SHP77 (cell line): ENCODE measurements around the gene FAM171A2.
A peak's percentile ranks its signal among the peaks of the same experiment; 100 is the strongest.
"Not testable (repeated sequence)": the region's sequence is repeated elsewhere in the genome, so short reads cannot be mapped to it uniquely, and the experiment has no call there.

ENCODE experiments used
- DNase-seq, 2 experiments: peaks; one replicate each; lab custom pipeline; 2025; lab: John Stamatoyannopoulos, UW

The FAM171A2 gene

DNA sequence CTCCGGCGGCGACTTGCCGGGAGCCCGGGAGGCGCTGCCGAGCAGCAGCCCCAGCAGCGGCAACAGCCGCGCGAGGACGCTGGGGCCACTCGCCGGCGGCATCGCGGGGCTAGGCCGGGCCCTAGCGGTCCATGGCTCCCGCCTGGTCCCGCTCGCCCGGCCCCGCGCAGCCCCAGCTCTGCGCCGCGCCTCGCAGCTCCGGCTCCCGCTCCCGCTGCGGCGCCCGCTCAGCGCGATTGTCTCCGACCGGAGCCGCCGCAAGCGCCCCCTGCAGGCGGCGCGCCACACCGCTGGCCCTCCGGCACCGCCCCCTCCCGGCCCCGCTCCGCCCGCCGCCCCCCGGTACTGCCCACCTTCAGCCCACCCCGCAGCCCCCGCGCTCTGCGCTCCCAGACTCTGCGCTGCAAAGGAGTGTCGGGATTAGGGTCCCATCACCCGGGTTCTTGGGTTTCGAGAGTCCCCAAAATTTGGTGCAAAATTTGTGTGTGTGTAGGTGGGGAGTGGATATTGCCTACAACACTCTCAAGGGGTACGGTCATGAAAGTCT lies at the start of gene FAM171A2:
Gene FAM171A2, minus strand, starts transcription at position 241 of the 547 bp plus-strand sequence. Its CDS starts 139 bp downstream, at position 102.
- DNase-seq: peak; percentile 41 to 74

DNA sequence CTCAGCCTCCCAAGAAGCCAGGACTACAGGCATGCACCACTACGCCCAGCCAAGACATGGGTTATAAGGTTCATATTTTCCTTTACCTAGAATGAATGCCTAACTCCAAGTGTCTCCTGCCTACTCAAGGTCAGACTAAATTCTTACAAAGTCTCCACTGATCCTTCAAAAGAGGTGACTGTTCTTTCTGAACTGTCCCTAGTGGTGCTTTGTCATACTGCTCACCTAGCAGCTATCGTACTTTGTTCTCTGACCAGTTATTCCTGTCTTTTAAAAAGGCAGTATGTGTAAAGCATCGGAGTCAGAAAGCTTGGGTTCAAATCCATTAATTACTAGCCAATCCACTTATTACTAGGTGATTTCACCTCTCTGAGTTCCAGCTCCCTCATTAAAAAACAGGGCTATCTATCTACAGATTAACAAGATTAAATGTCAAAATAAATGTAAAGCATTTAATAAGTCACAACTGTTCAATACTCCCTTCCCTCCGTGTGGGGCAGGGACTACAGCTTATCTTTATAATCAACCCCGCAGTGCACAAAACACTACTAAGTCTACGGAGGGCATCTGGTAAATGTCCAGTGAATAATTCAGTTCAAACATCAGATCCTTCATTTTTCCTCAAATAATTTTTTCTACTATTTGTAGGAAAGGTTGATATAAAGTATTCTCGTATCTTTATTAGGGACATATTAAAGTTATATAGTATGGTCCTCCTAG lies 45.8 kb upstream of the FAM171A2 start:
- no peak for DNase-seq

DNA sequence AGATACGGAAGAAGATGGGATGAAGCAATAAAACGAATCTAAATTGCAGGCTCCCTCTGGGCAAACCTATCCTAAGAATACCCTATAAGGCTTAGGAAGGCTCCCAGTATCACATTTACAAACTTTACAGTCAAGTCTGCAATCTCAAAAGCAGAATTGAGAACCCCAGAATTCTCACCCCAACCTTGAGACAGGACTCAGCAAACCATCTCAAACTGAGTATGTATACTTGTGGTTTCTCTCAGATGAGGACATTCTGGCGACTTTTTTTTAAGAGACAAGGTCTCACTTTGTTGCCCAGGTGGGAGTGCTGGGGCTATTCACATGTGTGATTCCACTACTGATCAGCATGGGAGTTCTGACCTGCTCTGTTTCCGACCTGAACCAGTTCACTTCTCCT lies 45.1 kb upstream of the FAM171A2 start:
- DNase-seq: no peak

DNA sequence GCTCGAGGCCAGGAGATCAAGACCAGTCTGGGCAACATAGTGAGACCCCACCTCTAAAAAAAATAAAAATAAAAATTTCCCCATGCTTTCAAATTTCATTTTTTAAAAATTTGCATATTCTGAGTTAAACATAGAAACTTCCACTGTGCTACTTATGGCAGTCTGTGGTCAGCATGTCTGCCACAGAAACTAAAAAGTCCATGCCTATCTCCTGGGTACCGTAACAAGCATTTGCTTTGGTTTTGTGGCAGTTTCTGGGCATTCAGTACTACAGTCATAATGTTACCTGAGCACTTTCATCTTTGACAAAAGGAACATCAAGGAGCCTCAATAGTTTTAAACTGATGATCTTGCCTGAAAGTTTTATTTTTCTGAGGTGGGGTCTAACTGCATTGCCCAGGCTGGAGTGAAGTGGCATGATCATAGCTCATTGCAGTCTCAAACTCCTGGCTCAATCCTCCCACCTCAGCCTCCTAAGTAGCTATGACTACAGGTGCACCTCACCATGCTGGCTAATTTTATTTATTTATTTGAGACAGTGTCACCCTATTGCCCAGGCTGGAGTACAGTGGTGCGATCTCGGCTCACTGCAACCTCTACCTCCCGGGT lies 39.0 kb upstream of the FAM171A2 start:
- DNase-seq: no peak

DNA sequence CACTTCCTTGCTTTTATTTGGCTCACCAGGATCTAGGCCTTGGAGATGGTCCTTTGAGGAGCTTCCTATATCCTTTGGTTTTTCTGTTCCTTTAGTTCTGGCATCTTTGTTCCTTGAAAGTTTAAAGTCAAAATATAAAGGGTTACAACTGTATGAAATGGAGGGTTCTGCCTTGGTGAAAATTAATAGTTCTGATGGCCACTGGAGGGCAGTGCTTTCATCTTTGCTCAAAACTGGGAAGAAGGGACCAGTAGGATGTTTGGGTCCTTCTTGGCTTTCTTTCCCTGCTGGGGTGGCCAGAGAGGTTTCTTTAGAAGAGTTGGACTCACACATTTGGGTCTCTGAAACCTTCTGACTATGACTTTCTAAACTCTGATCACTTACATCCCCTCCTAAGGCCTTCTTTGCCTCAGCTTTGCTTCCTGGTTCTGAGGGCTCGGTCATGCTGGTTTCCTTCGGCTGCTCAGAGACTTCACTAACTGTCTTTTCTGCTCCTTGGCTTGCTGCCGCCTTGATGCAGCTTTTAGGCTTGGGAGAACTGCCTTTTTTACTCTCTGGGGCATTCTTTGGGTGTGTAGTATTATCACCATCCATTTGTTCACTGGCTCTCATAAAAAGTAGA lies 36.7 kb upstream of the FAM171A2 start:
- DNase-seq: peak in 1 of 2 experiments; percentile 13

DNA sequence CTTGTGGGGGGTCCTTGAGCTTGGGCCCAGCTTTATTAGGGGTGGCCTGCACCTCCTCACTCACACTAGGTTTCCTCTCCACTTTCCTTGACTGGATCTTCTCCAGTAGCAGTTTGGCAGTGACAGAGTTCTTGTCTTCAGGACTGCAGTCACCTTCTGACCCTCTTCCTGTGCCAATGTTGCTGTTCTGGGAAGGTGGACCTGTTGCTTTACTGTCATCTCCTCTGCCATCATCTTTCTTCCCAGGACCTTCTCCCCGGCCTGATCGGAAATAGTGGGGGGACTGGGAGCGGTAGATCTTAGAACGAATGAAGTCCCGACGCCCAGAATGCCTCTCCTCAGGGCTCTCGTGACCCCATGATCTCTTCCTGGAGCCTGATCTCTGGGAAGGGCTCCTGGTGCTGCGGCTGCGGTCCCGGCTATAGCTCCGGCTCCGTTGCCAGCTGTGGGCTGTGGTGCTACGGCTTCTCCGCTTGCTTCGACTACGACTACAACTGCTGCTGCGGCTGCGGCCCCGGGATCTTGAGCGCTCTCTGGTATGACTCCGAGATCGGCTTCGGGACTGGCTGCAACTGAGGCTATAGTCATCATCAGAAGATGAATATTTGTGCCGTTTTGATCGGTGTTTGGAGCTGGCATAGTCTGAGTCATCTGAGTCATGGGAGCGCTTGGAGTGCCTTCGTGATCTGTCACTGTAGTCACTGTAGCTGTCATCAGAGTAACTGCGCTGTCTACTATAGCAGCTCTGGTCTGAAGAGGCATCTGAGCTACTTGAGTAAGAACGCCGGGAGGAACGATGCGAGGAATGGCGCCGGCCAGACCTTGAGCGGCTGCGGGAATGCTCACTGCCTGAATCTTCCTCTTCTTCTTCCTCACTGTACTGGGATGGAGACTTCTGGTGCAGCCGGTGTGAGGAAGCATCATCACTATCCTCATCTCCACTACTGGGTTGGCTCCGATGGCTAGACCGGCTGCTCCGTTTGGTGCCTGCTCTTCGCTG lies 35.3 kb upstream of the FAM171A2 start:
- DNase-seq: no peak

DNA sequence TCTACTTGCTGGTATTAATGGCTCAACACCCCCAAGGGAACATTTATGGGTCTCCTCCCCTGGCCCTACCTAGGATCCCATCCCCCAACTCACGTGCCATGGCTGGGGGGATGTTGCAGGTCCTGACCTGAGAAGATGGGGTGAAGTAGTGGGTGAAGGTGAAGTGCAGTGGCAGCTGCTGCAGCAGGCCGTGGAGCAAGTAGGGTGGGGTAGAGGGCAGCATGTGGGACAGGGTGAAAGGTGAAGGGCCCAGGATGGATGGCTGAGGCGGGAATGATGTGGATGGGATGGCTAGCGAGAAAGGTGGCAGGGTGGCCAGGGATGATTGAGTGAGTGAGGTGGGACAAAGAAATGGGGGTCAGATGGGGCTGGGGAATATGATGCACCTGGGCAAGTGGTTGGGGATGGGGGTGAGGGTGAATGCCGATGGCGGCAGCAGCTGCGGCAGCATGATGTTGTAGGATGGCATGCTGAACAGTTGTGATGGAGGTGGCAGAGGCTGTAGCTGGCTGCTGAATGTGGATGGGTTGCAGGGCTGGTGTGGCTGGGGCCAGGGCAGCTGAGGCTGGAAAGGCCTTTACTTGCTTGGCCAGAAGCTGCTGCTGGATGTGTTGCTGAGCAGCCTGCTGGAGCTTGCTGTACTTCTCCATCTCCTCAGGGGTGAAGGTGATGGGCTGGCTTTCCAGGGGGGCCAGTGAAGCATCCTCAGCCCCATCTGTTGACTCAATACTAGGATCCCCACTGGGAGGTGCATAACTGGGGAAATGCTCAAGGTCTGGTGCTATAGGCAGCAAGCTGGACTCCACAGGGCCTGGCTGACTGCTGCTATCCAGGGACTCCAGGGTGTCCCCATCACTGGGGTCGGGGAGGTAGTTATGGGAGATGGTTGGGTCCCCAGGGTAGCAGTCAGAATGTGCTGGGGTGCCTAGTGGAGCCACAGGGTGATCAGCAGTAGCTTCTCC lies 34.1 kb upstream of the FAM171A2 start:
- DNase-seq: no peak

DNA sequence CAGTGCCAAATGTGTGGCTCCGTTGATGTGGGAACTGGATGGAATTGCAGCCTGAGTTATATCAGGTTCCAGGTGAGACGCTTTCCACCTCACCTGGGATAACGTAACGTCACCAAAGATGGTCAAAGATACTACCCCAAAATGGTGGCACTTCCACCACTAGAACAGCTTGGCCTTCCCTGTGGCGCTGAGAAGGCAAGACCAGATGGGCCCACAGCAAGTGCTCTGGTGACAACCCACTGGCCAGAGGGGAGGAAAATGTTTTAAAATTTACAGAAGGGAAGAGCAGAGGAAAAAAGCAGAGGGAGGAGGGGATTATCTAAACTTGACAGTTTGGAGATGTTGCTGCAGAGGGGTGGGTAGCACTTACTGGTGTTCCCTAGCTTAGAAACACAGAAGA lies 33.3 kb upstream of the FAM171A2 start:
- DNase-seq: no peak

DNA sequence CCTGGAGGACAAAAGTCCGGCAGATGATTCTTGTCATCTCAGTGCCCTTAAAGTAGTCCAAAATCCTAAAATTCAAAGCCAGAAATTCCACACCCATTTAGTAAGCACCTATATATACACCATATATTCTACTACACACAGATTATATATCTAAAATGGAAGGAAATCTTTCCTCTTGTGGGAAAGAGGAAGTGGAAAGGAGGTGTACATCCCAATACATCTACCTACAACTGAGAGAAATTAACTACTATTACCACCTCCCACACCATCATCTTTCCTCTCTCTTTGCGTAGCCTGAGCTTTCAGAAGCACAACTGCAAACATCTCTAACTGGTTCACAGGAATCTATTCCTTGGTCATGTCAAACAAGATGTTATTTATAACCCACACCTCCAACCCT lies 31.2 kb upstream of the FAM171A2 start:
- DNase-seq: no peak

DNA sequence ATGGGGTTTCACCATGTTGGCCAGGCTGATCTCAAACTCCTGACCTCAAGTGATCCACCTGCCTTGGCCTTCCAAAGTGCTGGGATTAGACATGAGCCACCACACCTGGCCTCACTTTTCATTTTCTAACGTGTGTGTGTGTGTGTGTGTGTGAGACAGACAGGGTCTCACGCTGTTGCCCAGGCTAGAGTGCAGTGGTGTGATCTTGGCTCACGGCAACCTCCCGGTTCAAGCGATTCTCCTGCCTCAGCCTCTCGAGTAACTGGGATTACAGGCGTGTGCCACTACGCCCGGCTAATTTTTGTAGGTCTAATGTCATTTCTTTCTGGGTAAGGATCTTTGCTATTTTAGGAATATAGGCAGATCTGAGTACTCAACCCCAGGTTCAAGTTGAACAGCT lies 30.5 kb upstream of the FAM171A2 start:
- DNase-seq: not testable (repeated sequence)

DNA sequence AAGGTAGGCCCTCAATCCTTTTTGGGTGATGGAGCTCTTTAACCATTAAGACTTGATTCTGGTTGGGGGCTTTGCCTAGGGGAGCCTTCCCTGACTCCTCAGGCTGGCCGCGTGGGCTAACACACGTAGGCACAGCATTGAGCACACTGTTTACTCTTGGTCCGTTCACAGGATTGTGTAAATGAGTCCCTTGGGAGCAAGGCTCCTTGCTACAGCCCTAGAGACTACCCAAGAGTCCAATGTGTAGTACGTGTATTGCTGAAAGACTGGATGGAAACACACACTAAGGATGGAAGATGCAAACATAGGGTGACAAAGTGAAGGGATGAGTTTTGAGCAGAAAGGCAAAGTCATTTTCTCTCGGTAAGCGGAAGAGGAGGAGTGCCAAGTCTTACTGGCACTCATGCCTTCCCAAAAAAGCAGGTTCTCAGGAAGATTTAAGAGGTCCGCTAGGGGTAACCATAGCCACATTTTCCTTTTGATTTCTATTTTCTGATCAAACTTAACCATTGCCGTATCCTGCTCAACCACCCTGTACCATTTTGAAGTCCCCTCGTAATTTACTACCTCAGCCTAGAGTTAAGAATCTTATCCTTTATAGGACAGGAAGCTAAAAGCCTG lies 26.7 kb upstream of the FAM171A2 start:
- DNase-seq: no peak

DNA sequence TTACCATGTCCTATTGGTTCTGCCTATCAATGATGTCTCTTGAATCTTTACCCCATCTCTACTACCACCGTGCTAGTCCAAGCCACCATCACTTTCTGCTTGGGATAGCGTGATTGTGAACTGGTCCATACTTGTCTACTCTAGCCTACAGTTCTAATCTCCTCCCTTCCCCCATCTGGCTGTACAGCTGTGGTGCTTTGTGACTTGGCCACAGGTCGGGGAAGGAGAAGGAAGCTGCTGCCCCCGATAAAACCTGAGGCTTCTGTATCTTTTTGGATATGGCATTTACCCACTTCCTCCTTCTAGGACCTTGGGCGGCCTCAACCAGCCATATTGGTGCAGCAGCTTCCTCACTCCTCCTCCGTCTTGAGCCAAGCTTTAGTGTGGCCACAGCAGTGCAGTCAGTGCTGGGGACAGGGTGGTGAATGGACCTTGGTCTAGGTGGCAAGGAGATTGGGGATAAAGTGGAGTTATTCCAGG lies 26.1 kb upstream of the FAM171A2 start:
- DNase-seq: no peak

DNA sequence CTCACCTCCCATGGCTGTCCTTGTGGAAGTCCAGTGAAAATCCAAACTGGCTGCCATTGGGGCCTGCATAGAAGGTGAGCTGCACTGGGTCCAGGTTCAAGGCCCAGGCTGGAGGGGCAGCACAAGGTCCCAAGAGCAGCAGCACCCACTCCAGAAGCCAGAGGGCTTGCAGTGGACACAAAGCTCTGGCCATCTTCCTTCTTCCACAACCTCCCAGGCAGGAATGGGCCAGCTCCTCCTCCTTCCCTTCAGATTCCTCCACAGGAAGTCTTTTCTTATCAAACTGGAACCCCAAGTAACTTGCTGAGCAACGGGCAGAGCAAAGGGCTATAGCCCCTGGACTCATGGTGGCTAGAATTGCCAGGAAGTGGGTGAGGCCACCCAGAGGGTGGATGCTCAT lies 25.6 kb upstream of the FAM171A2 start, which contains the start of gene ITGA2B:
Gene ITGA2B, minus strand, starts transcription at position 369 of the 400 bp plus-strand sequence. Its CDS starts 176 bp downstream, at position 193.
- DNase-seq: no peak

DNA sequence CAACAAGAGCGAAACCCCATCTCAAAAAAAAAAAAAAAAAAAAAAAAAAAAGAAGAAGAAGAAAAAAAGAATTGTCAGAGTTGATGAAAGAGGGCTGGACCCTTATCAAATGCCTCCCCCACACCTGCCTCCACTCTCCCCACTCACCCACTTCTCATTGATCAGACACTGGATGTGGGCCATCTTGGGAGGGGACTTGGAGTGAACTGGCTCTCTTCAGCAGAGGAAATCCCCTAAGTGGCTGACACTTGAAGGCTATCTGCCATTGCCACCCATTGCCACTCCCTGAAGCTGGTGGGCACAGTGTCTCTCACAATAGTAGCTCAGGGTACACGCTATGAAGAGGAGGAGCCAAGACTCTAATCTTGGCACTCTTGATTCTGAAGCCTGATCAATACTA lies 24.2 kb upstream of the FAM171A2 start:
- DNase-seq: no peak

DNA sequence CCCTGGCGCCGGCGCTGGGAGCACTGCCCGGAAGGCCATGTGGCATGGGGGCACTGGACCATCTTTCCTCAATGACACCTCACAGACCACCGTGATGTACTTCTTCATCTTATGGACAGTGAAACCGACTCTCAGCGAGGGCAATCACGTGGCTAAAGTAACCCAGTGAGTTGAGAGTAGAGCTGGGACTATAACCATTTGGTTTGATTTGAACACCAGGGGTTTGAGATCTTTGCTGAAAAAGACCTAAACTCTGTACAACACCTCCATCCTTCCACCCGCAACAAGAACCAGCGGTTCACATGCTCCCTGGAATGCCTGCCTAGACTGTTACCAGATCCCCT lies 22.5 kb upstream of the FAM171A2 start:
- DNase-seq: no peak

DNA sequence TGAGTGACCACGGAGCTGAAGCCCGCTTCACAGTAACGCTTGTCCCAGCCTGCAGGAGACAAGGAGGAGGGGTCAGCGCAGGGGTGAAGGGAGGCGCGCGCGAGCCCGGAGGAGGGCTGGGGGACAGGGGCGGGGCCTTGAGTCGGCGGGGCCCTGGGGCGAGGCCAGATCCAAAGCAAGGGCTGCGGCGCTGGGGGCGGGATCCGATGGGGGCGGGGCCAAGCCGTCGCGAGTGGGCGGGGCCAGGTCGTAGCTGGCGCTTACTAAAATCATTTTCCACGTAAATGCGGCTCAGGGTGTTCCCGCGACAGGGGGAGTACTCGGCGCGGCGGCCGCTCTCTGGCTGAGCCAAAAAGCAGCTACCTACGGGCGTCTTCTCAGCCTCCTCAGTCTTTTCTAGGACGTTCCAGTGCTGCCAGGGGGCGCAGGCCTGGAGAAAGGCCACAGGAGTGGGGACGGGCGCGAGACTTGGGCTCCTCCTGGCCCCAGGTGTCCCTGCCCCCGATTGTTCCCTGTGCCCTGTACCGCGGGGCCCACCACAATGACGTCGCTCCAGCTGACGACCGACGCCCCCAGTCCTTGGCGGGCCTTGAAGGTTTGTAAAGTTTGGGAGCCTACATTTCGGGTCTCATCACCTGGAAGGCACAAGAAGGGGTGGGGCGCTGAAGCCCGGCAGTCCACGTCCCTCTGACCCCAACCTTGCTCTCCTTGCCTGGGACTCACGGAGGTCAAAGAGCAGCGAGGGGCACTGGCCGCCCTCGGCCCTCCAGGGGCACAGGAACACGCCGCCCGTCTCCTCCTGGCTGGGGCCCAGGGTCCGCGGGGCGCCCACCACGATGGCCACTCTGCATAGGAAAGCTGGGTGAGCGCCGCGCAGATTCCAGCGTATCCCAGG lies 21.9 kb upstream of the FAM171A2 start:
- peak; percentile 32 to 55 for DNase-seq

DNA sequence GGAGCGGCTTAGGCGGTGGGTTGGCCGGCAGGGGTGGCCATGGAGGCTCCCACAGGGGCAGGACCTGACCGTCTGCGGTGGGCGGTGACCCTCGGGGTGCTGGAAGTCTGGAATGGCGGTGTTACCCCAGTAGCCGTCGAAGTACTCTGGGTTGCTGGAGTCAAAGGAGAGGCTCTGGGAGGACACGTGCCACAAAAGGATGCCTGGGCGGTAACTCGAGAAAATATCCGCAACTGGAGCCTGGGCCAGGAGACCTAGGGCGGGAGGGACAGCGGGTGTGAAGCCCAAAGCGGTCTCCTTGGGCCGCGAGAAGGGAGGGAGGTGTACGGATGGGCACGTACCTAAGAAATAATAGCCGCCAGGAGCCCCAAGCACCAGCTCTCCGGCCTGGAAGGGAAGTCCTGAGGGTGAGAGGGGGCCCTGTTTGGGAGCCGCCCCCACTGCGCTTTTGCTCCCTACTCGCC lies 21.2 kb upstream of the FAM171A2 start:
- no peak for DNase-seq

DNA sequence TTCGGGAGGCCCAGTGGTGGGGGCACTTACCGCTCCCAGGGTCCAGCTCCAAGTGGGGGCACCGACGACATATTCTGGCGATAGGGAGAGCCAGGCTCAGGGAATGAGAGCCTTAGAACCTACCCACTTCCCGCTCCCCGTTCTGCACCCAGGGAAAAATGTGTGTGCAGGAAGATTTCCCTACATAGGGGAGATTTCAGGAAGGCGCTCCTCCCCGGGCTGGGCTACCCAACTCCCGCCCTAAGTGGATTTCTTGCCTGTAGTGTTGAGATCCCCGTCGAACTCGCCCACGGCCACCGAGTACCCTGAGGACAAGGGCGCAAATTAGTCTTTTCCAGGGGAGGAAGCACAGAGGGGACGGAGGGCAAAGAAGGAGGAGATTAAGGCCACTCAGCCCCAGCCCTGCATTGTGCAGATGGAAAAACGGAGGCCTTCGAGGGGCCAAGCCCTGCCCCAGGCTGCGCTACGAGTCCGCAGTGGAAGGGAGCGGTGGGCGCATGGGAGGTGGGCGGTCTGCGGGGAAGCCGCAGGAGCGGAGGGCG lies 20.7 kb upstream of the FAM171A2 start:
- no peak for DNase-seq

DNA sequence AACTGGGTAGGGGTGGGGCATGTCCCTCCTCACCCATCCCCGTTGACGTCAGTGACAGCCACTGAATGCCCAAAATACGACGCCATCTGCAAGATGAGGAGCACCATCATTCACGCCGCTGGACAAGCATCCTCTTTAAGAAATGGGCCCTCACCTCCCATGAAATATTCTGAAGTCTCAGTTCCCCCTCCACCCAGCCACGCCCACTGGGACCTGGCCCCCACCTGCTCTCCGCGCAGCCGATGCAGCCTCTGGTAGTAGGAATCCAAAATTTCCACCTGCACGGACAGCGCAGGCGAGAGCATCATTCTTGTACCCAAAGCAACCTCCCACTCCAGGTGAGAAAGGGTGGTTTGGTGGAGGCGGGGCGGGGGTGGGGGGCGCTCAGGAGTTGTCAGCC lies 20.2 kb upstream of the FAM171A2 start:
- DNase-seq: no peak
